GM12878 (cell line): Measurements from ENCODE around the gene COL4A2. TPM values are rescaled to one million over a fixed set of nuclear protein-coding genes. Genes with fewer than 3 reads are reported as not detected.

Source experiments
- ATAC-seq: fragments of 200-7000 bp; cut with Tn5 transposase; 3 replicates; pipeline ENCODE4 v1.9.1; 2020; ENCODE audit warnings: mild to moderate bottlenecking, moderate library complexity
- BruUV-seq: library from RNA; stranded (reverse); fragments of 400-500 nt; replicated peaks from 2 replicates; lab custom pipeline; 2021; lab: Mats Ljungman, UMichigan
- CTCF ChIA-PET: fragments of 300-600 bp; sonication (Branson Sonifier 250); formaldehyde crosslinking; extraction: SDS; loops from one replicate; lab custom pipeline; 2021; ENCODE audit warnings: inconsistent platforms; lab: Yijun Ruan, JAX
- POLR2A ChIA-PET: fragments of 350-600 bp; formaldehyde crosslinking; extraction: SDS; loops from one replicate; lab custom pipeline; 2021; ENCODE audit warnings: inconsistent platforms; lab: Charles Lee
- RAD21 ChIA-PET: fragments of 300-600 bp; sonication (Branson Sonifier 250); formaldehyde crosslinking; loops from one replicate; lab custom pipeline; 2023; ENCODE audit warnings: antibody characterized with exemption; ENCODE audit not compliant: unreplicated experiment; lab: Charles Lee
- SMC1A ChIA-PET: fragments of 300-600 bp; sonication (Branson Sonifier 250); formaldehyde crosslinking; loops from one replicate; lab custom pipeline; 2023; ENCODE audit not compliant: unreplicated experiment, uncharacterized antibody; lab: Charles Lee
- DNase-seq: peaks from one replicate; pipeline ENCODE4 v3.0.0-alpha.2; 2011; ENCODE audit warnings: low read depth, low spot score
- FAIRE-seq: peaks from 3 replicates; lab custom pipeline; 2011; peaks lifted over from hg19 to GRCh38; lab: Jason Lieb, UNC
- H2AFZ ChIP-seq: 2 replicates; pipeline ENCODE4 v1.6.0; 2011; ENCODE audit warnings: low read depth, low read length, control low read depth; ENCODE audit not compliant: control insufficient read depth
- H3K27ac ChIP-seq: 2 replicates; pipeline ENCODE4 v1.5.1; 2011; ENCODE audit warnings: control low read depth; ENCODE audit not compliant: control insufficient read depth, insufficient read depth
- H3K27me3 ChIP-seq, 2 experiments: replicated peaks in 1 of 2; 2 replicates each; pipeline versions ENCODE4 v1.6.0 to v1.6.1; 2011; ENCODE audit warnings: low read length in 1 of 2; ENCODE audit not compliant: control insufficient read depth in 2 of 2, insufficient read depth in 2 of 2
- H3K36me3 ChIP-seq, 2 experiments: 2 replicates each; pipeline ENCODE4 v1.5.1; 2011; ENCODE audit warnings: low read length in 1 of 2; ENCODE audit not compliant: control insufficient read depth in 2 of 2, insufficient read depth in 2 of 2
- H3K4me1 ChIP-seq: 2 replicates; pipeline ENCODE4 v1.6.1; 2011; ENCODE audit warnings: mild to moderate bottlenecking, low read length, moderate library complexity, mixed read lengths; ENCODE audit not compliant: control insufficient read depth, insufficient read depth
- H3K4me2 ChIP-seq: 2 replicates; pipeline ENCODE4 v1.6.0; 2011; ENCODE audit warnings: control low read depth; ENCODE audit not compliant: control insufficient read depth, insufficient read depth
- H3K4me3 ChIP-seq: fragments of 200-600 bp; sonication (generic); 2 replicates; pipeline ENCODE4 v1.5.1; 2016
- H3K79me2 ChIP-seq: 2 replicates; pipeline ENCODE4 v1.6.0; 2011; ENCODE audit warnings: low read length; ENCODE audit not compliant: control insufficient read depth, insufficient read depth
- H3K9ac ChIP-seq: 2 replicates; pipeline ENCODE4 v1.8.0; 2011; ENCODE audit warnings: low read length, control low read depth, mixed read lengths; ENCODE audit not compliant: control insufficient read depth, insufficient read depth
- H3K9me3 ChIP-seq: replicated peaks from 3 replicates; pipeline ENCODE4 v1.5.1; 2011; ENCODE audit warnings: mild to moderate bottlenecking, low read length; ENCODE audit not compliant: control insufficient read depth, insufficient read depth
- H4K20me1 ChIP-seq: 2 replicates; pipeline ENCODE4 v1.6.0; 2011; ENCODE audit not compliant: control insufficient read depth, insufficient read depth
- ASH2L ChIP-seq: fragments of 300-600, 200-600 bp; sonication (generic); IDR thresholded peaks from 2 replicates; pipeline ENCODE4 v1.6.1; 2017; ENCODE audit warnings: low read depth, mild to moderate bottlenecking, borderline replicate concordance
- BHLHE40 ChIP-seq, 2 experiments: fragments of 450-650 bp in 1 of 2; IDR thresholded peaks; 2 replicates each; pipeline ENCODE4 v1.6.1; 2011 to 2017; ENCODE audit warnings: low read depth in 2 of 2, borderline replicate concordance in 1 of 2, improper control_type of control experiment in 1 of 2, low read length in 1 of 2, mild to moderate bottlenecking in 1 of 2
- KAT2A ChIP-seq: conservative IDR thresholded peaks from 2 replicates; pipeline ENCODE4 v1.6.1; 2011; ENCODE audit warnings: low read depth, low read length; ENCODE audit not compliant: control insufficient read depth
- NFIC ChIP-seq: IDR thresholded peaks from 2 replicates; pipeline ENCODE4 v1.6.1; 2012; ENCODE audit warnings: low read depth, mild to moderate bottlenecking, inconsistent platforms, low read length, moderate library complexity
- NFYA ChIP-seq: IDR thresholded peaks from 2 replicates; pipeline ENCODE4 v1.6.1; 2011; ENCODE audit warnings: low read depth, mild to moderate bottlenecking, low read length, improper control_type of control experiment, borderline replicate concordance
- RAD51 ChIP-seq: fragments of 450-650 bp; IDR thresholded peaks from 2 replicates; pipeline ENCODE4 v1.6.1; 2016; ENCODE audit warnings: moderate library complexity, mild to moderate bottlenecking, inconsistent platforms
- RBBP5 ChIP-seq: fragments of 200-600 bp; sonication (generic); conservative IDR thresholded peaks from 2 replicates; pipeline ENCODE4 v1.6.1; 2016
- RFX5 ChIP-seq: IDR thresholded peaks from 2 replicates; pipeline ENCODE4 v1.6.1; 2011; ENCODE audit warnings: low read depth, low read length, improper control_type of control experiment
- TCF12 ChIP-seq: IDR thresholded peaks from 2 replicates; pipeline ENCODE4 v1.6.1; 2011; ENCODE audit warnings: low read depth, mild to moderate bottlenecking, low read length
- ZNF207 ChIP-seq: fragments of 450-650 bp; IDR thresholded peaks from 2 replicates; pipeline ENCODE4 v1.6.1; 2014; ENCODE audit warnings: antibody characterized with exemption, mild to moderate bottlenecking, borderline replicate concordance
- ZNF274 ChIP-seq: IDR thresholded peaks from one replicate; pipeline ENCODE4 v1.8.0; 2011; ENCODE audit not compliant: insufficient read length, insufficient read depth
- WGBS: methylation state at CpG from one replicate; pipeline ENCODE4 v1.1.6; 2016; ENCODE audit warnings: low lambda C conversion rate; ENCODE audit not compliant: insufficient replicate concordance, insufficient coverage; ENCODE audit errors: missing lambda C conversion rate; 5-methylcytosine and 5-hydroxymethylcytosine counted together
- in situ Hi-C: fragments of 300-500 bp; cut with MboI; formaldehyde crosslinking; loops from 9 replicates; pipeline ENCODE4 v1.14.3; 2018; ENCODE audit warnings: mixed read lengths
- intact Hi-C: fragments of 100-400 bp; cut with micrococcal nuclease; formaldehyde crosslinking; loops from one replicate; pipeline ENCODE4 v1.14.2; 2022; ENCODE audit not compliant: unreplicated experiment
- polyA plus RNA-seq, 11 experiments: library from polyadenylated mRNA; depleted of rRNA in 4 of 11; unstranded in 6 of 11; stranded (reverse) in 5 of 11; fragments of >200 nt; fragmentation: Nextera tagmentation in 4 of 11; fragmentation: Illumina TruSeq in 1 of 11; extraction: Ambion mirVana in 4 of 11; extraction: Trizol in 1 of 11; gene quantifications; 1 replicate in 1 of 11; 2 replicates in 10 of 11; pipeline versions ENCODE4 v1.2.1 to v1.2.3, GENCODE V29; 2011 to 2016; ENCODE audit warnings: inconsistent platforms in 2 of 11, missing spikeins in 2 of 11, low read depth in 1 of 11
- total RNA-seq, 4 experiments: library from RNA; depleted of rRNA in 3 of 4; stranded (reverse); fragments of >200 nt in 3 of 4; fragmentation: Illumina TruSeq in 1 of 4; extraction: Trizol in 1 of 4; gene quantifications; 2 replicates each; pipeline versions ENCODE4 v1.2.1 to v1.2.3, GENCODE V29; 2013 to 2021
- TF ChIP-seq, protein P1 (sequence below): fragments of 450-650 bp; IDR thresholded peaks from 2 replicates; pipeline ENCODE4 v1.6.1; 2018; ENCODE audit warnings: mild to moderate bottlenecking, low read depth, moderate library complexity; ENCODE audit not compliant: partially characterized antibody
- TF ChIP-seq, protein P2 (sequence below): fragments of 450-650 bp; IDR thresholded peaks from 2 replicates; pipeline ENCODE4 v1.6.1; 2016; ENCODE audit warnings: mild to moderate bottlenecking, moderate library complexity, borderline replicate concordance
- TF ChIP-seq, protein P3 (sequence below): fragments of 450-650 bp; formaldehyde crosslinking; IDR thresholded peaks from 2 replicates; pipeline ENCODE4 v1.4.0; 2020; ENCODE audit warnings: mild to moderate bottlenecking, moderate library complexity

Gene COL4A2
- total and polyA plus RNA-seq, 10 of the 15 experiments (the other 5 are each of a cell fraction or from before 2014, with no cell fraction given), result 0.16 to 1.6 (median 0.62) TPM; not detected in 3

DNA sequence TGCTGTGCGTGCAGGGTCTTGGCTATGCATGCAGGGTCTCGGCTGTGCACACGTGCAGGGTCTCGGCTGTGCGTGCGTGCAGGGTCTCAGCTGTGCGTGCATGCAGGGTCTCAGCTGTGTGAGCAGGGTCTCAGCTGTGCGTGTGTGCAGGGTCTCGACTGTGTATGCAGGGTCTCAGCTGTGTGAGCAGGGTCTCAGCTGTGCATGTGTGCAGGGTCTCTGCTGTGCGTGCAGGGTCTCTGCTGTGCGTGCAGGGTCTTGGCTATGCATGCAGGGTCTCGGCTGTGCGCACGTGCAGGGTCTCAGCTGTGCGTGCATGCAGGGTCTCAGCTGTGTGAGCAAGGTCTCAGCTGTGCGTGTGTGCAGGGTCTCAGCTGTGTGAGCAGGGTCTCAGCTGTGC lies 212.0 kb downstream of the COL4A2 start:
- Histone ChIP-seq H3K36me3 (peaks cover 4 to 5% of the 10 kb centered on the region in 2 experiments; a peak in 3 of 4 replicates), H3K4me3 (no peak overlapping the region), H3K27ac (no peak overlapping the region), H3K27me3 (no peaks in the 10 kb centered on the region), H4K20me1 (peaks cover 3% of the 10 kb centered on the region; the same call in 1 of the 2 replicates), H3K9ac (no peak overlapping the region), H2AFZ (no peak overlapping the region), H3K4me1 (peaks cover 4% of the 10 kb centered on the region; the same call in 1 of the 2 replicates), H3K79me2 (no peaks in the 10 kb centered on the region), H3K4me2 (no peak overlapping the region), H3K9me3 (no peaks in the 10 kb centered on the region)
- ChIA-PET SMC1A (interaction anchor here (1.0 kb wide), 1 partner anchor 63 kb away, joined by 3 read pairs; no protein-coding TSS in a partner anchor), CTCF (interaction anchor here (1.8 kb wide), 1 partner anchor 63 kb away, joined by 9 read pairs; no protein-coding TSS in a partner anchor), RAD21 (no interaction called here), POLR2A (interaction anchor here (0.6 kb wide), 1 partner anchor 10 kb away, joined by 5 read pairs; no protein-coding TSS in a partner anchor)
- in situ Hi-C loops, result no loop called here
- 72% methylated on average over 16 of the region's 16 CpGs for whole genome bisulfite sequencing
- BruUV-seq, result no TSS peak
- FAIRE-seq, result no peak
- no peak for DNase-seq
- intact Hi-C loops, result no loop called here
- ATAC-seq, result no peak
- TF ChIP-seq, protein P1, sequence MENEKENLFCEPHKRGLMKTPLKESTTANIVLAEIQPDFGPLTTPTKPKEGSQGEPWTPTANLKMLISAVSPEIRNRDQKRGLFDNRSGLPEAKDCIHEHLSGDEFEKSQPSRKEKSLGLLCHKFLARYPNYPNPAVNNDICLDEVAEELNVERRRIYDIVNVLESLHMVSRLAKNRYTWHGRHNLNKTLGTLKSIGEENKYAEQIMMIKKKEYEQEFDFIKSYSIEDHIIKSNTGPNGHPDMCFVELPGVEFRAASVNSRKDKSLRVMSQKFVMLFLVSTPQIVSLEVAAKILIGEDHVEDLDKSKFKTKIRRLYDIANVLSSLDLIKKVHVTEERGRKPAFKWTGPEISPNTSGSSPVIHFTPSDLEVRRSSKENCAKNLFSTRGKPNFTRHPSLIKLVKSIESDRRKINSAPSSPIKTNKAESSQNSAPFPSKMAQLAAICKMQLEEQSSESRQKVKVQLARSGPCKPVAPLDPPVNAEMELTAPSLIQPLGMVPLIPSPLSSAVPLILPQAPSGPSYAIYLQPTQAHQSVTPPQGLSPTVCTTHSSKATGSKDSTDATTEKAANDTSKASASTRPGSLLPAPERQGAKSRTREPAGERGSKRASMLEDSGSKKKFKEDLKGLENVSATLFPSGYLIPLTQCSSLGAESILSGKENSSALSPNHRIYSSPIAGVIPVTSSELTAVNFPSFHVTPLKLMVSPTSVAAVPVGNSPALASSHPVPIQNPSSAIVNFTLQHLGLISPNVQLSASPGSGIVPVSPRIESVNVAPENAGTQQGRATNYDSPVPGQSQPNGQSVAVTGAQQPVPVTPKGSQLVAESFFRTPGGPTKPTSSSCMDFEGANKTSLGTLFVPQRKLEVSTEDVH, result no peak
- TF ChIP-seq TCF12 (no peak), RBBP5 (no peak), ZNF274 (no peak), RAD51 (no peak), BHLHE40 (IDR thresholded peaks at IDR 0.05; ENCODE audit: borderline replicate concordance in 1 of 2, low read depth in 2 of 2, low read length in 1 of 2) (no peak), KAT2A (no peak), RFX5 (no peak), NFYA (no peak), ASH2L (no peak), ZNF207 (no peak), NFIC (no peak)
- TF ChIP-seq, protein P2, sequence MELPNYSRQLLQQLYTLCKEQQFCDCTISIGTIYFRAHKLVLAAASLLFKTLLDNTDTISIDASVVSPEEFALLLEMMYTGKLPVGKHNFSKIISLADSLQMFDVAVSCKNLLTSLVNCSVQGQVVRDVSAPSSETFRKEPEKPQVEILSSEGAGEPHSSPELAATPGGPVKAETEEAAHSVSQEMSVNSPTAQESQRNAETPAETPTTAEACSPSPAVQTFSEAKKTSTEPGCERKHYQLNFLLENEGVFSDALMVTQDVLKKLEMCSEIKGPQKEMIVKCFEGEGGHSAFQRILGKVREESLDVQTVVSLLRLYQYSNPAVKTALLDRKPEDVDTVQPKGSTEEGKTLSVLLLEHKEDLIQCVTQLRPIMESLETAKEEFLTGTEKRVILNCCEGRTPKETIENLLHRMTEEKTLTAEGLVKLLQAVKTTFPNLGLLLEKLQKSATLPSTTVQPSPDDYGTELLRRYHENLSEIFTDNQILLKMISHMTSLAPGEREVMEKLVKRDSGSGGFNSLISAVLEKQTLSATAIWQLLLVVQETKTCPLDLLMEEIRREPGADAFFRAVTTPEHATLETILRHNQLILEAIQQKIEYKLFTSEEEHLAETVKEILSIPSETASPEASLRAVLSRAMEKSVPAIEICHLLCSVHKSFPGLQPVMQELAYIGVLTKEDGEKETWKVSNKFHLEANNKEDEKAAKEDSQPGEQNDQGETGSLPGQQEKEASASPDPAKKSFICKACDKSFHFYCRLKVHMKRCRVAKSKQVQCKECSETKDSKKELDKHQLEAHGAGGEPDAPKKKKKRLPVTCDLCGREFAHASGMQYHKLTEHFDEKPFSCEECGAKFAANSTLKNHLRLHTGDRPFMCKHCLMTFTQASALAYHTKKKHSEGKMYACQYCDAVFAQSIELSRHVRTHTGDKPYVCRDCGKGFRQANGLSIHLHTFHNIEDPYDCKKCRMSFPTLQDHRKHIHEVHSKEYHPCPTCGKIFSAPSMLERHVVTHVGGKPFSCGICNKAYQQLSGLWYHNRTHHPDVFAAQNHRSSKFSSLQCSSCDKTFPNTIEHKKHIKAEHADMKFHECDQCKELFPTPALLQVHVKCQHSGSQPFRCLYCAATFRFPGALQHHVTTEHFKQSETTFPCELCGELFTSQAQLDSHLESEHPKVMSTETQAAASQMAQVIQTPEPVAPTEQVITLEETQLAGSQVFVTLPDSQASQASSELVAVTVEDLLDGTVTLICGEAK, result no peak
- TF ChIP-seq, protein P3, sequence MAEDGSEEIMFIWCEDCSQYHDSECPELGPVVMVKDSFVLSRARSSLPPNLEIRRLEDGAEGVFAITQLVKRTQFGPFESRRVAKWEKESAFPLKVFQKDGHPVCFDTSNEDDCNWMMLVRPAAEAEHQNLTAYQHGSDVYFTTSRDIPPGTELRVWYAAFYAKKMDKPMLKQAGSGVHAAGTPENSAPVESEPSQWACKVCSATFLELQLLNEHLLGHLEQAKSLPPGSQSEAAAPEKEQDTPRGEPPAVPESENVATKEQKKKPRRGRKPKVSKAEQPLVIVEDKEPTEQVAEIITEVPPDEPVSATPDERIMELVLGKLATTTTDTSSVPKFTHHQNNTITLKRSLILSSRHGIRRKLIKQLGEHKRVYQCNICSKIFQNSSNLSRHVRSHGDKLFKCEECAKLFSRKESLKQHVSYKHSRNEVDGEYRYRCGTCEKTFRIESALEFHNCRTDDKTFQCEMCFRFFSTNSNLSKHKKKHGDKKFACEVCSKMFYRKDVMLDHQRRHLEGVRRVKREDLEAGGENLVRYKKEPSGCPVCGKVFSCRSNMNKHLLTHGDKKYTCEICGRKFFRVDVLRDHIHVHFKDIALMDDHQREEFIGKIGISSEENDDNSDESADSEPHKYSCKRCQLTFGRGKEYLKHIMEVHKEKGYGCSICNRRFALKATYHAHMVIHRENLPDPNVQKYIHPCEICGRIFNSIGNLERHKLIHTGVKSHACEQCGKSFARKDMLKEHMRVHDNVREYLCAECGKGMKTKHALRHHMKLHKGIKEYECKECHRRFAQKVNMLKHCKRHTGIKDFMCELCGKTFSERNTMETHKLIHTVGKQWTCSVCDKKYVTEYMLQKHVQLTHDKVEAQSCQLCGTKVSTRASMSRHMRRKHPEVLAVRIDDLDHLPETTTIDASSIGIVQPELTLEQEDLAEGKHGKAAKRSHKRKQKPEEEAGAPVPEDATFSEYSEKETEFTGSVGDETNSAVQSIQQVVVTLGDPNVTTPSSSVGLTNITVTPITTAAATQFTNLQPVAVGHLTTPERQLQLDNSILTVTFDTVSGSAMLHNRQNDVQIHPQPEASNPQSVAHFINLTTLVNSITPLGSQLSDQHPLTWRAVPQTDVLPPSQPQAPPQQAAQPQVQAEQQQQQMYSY (CRISPR knock-in tag), result no peak
